Measurements from ENCODE around the gene SARS1. TPM values are rescaled to one million over a fixed set of nuclear protein-coding genes. Genes with fewer than 3 reads are reported as not detected.

Gene SARS1
- total RNA-seq, 3 donors from 2014 or later (not counting 1 experiment from before 2014, with no cell fraction given) = 95.6 to 122 (median 106) TPM

DNA sequence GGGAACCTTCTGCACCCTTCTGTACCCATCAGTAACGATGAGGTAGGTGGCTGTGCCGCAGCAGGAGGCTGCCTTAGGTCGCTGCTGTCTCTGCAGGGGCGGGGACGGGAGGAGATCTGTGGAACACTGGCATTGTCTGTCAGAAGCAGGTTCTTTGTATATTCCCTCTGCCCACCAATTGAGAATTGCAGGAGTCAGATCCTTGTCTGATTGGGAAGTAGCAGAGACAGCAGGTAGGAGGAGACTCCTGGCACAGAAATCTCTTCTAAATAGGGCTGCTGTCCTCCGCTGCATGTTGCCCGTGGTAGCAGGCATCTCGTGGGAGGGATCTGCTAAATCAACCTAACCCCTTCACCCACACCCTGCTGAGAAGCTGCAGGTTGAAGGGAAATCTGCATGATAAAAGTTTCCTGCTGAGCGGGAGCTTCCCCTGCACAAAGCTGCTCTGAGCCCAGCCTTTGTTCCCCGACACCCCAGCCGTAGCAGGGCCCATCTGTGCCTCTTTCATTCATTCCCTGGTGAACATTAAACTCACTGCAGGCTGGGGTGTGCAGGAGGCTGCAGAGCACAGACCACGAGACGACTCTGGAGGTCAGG lies 15.9 kb downstream of the SARS1 start:
- ATAC-seq (no peak), DNase-seq (no peak)
- H3K27me3 ChIP-seq (ENCODE audit: control insufficient read depth, insufficient read depth, low read length) = no peaks in the 10 kb centered on the region
- Mint-ChIP-seq H3K9me3 (no peaks in the 10 kb centered on the region), H3K27ac (no peak overlapping the region), H3K4me1 (peaks cover 5 to 6% of the 10 kb centered on the region in 2 donors), H3K27me3 (ENCODE audit: low read depth in 2 of 2) (no peaks in the 10 kb centered on the region), H3K36me3 (no peaks in the 10 kb centered on the region), H3K4me3 (no peak overlapping the region)
- no peak overlapping the region for H3K4me3 ChIP-seq (ENCODE audit: low read length)
- H3K4me1 ChIP-seq (ENCODE audit: control insufficient read depth, insufficient read depth, low read length) = no peaks in the 10 kb centered on the region
- intact Hi-C loops (cut with micrococcal nuclease) = no loop called here
- TF ChIP-seq CTCF (IDR thresholded peaks at IDR 0.05) = no peak
- peaks cover 63% of the 10 kb centered on the region for H3K36me3 ChIP-seq (ENCODE audit: control insufficient read depth, insufficient read depth, low read length)
- H3K9me3 ChIP-seq (ENCODE audit: control insufficient read depth, insufficient read depth, low read length) = no peaks in the 10 kb centered on the region
- H3K27ac ChIP-seq (ENCODE audit: low read length) = no peak overlapping the region
- WGBS (ENCODE audit: insufficient coverage) = 97% methylated on average over 10 of the region's 13 CpGs

GRCh38 chr1:109231066-109231465 lies 17.3 kb downstream of the SARS1 start:
- no peak overlapping the region for H3K4me3 ChIP-seq (ENCODE audit: low read length)
- no peaks in the 10 kb centered on the region for H3K27me3 Mint-ChIP-seq (ENCODE audit: low read depth in 2 of 2)
- H3K27me3 ChIP-seq (ENCODE audit: control insufficient read depth, insufficient read depth, low read length) = no peaks in the 10 kb centered on the region
- no peaks in the 10 kb centered on the region for H3K9me3 ChIP-seq (ENCODE audit: control insufficient read depth, insufficient read depth, low read length)
- no peaks in the 10 kb centered on the region for H3K9me3 Mint-ChIP-seq
- H3K27ac ChIP-seq (ENCODE audit: low read length) = no peak overlapping the region
- peak overlapping the region in 1 of 2 donors; percentile 24 for H3K27ac Mint-ChIP-seq
- no peak for TF ChIP-seq CTCF (IDR thresholded peaks at IDR 0.05)
- DNase-seq (no peak), ATAC-seq (no peak)
- H3K4me1 Mint-ChIP-seq = peaks cover 4 to 12% of the 10 kb centered on the region in 2 donors
- WGBS (ENCODE audit: insufficient coverage) = 97% methylated on average over 3 of the region's 3 CpGs
- no peaks in the 10 kb centered on the region for H3K4me1 ChIP-seq (ENCODE audit: control insufficient read depth, insufficient read depth, low read length)
- H3K36me3 ChIP-seq (ENCODE audit: control insufficient read depth, insufficient read depth, low read length) = peaks cover 78% of the 10 kb centered on the region
- peaks cover 6% of the 10 kb centered on the region for H3K36me3 Mint-ChIP-seq
- H3K4me3 Mint-ChIP-seq = no peak overlapping the region
- intact Hi-C loops (cut with micrococcal nuclease) = no loop called here

DNA sequence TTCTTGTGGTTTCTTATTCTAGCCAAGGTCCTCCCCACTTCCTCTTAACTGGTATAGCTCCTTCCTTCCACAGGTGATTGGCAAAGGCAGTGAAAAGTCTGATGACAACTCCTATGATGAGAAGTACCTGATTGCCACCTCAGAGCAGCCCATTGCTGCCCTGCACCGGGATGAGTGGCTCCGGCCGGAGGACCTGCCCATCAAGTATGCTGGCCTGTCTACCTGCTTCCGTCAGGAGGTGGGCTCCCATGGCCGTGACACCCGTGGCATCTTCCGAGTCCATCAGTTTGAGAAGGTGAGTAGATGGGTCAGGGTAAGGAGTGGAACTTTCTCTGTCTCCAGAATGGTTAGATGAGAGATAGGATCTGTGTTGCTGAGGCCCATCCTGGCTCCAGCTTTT lies 21.4 kb downstream of the SARS1 start:
- no peak for TF ChIP-seq CTCF (IDR thresholded peaks at IDR 0.05)
- 95% methylated on average over 7 of the region's 7 CpGs for WGBS (ENCODE audit: insufficient coverage)
- H3K9me3 Mint-ChIP-seq = no peaks in the 10 kb centered on the region
- Histone ChIP-seq H3K36me3 (ENCODE audit: control insufficient read depth, insufficient read depth, low read length) (peaks cover 76% of the 10 kb centered on the region), H3K27ac (ENCODE audit: low read length) (no peak overlapping the region), H3K9me3 (ENCODE audit: control insufficient read depth, insufficient read depth, low read length) (no peaks in the 10 kb centered on the region), H3K27me3 (ENCODE audit: control insufficient read depth, insufficient read depth, low read length) (no peaks in the 10 kb centered on the region), H3K4me1 (ENCODE audit: control insufficient read depth, insufficient read depth, low read length) (no peaks in the 10 kb centered on the region), H3K4me3 (ENCODE audit: low read length) (no peak overlapping the region)
- peak overlapping the region in 1 of 2 donors; percentile 34 for H3K27ac Mint-ChIP-seq
- peaks cover 14% of the 10 kb centered on the region for H3K36me3 Mint-ChIP-seq
- H3K27me3 Mint-ChIP-seq (ENCODE audit: low read depth in 2 of 2) = no peaks in the 10 kb centered on the region
- no peak overlapping the region for H3K4me3 Mint-ChIP-seq
- ATAC-seq (no peak), DNase-seq (no peak)
- peaks cover 4 to 12% of the 10 kb centered on the region in 2 donors for H3K4me1 Mint-ChIP-seq
- intact Hi-C loops (cut with micrococcal nuclease) = no loop called here

- peaks cover 53% of the 10 kb centered on the region for H3K36me3 ChIP-seq (ENCODE audit: control insufficient read depth, insufficient read depth, low read length)
- no peaks in the 10 kb centered on the region for H3K9me3 ChIP-seq (ENCODE audit: control insufficient read depth, insufficient read depth, low read length)
- Mint-ChIP-seq H3K27me3 (ENCODE audit: low read depth in 2 of 2) (peaks cover 0 to under 1% of the 10 kb centered on the region in 2 donors), H3K4me1 (peaks cover 16 to 23% of the 10 kb centered on the region in 2 donors), H3K9me3 (no peaks in the 10 kb centered on the region), H3K4me3 (no peak overlapping the region), H3K36me3 (peaks cover 14% of the 10 kb centered on the region), H3K27ac (no peak overlapping the region)
- H3K4me1 ChIP-seq (ENCODE audit: control insufficient read depth, insufficient read depth, low read length) = peaks cover 9% of the 10 kb centered on the region
- TF ChIP-seq CTCF (IDR thresholded peaks at IDR 0.05) = no peak
- ATAC-seq (no peak), DNase-seq (no peak)
- intact Hi-C loops (cut with micrococcal nuclease) = no loop called here
- H3K27me3 ChIP-seq (ENCODE audit: control insufficient read depth, insufficient read depth, low read length) = no peaks in the 10 kb centered on the region
- 97% methylated on average over 3 of the region's 3 CpGs for WGBS (ENCODE audit: insufficient coverage)
- no peak overlapping the region for H3K27ac ChIP-seq (ENCODE audit: low read length)
- no peak overlapping the region for H3K4me3 ChIP-seq (ENCODE audit: low read length)
These were observed 23.8 kb downstream of the SARS1 start for GRCh38 chr1:109237512-109237911.

Measured in natural killer cell (primary cell).